GM12801 (cell line): ENCODE data around the gene CASP10.

ENCODE experiments used
- CTCF ChIP-seq: IDR thresholded peaks from one replicate; pipeline ENCODE4 v1.5.1; 2011; ENCODE audit warnings: control low read depth; ENCODE audit not compliant: insufficient read length; ENCODE audit errors: extremely low read depth

Gene CASP10

GRCh38 chr2:201246280-201246679 is 63.3 kb downstream of the CASP10 start:
- no peak for TF ChIP-seq CTCF

GRCh38 chr2:201248288-201248844 is 65.4 kb downstream of the CASP10 start:
- TF ChIP-seq CTCF, result no peak

- no peak for TF ChIP-seq CTCF
Measured at GRCh38 chr2:201249889-201250288, 66.9 kb downstream of the CASP10 start.

GRCh38 chr2:201250741-201251140 is 67.8 kb downstream of the CASP10 start:
- no peak for TF ChIP-seq CTCF

GRCh38 chr2:201254081-201254730 is 71.3 kb downstream of the CASP10 start:
- TF ChIP-seq CTCF, result no peak

- TF ChIP-seq CTCF, result no peak
Measured at GRCh38 chr2:201255408-201256033, 72.6 kb downstream of the CASP10 start.

- TF ChIP-seq CTCF, result no peak
Measured at GRCh38 chr2:201256082-201256481, 73.1 kb downstream of the CASP10 start.
